Tibial nerve (tissue), 3 donors: ENCODE data around the gene AP1M2.

Experiments used
- POLR2A ChIP-seq, 2 donors: fragments of 450-650 bp; IDR thresholded peaks; one replicate each; pipeline ENCODE4 v1.6.1; 2017; ENCODE audit warnings: antibody characterized with exemption in 2 of 2, mild to moderate bottlenecking in 2 of 2, moderate library complexity in 2 of 2
- TF ChIP-seq, protein P1 (sequence below), 5 experiments: fragments of 200-600 bp in 3 of 5; fragments of 450-650 bp in 2 of 5; sonication (generic) in 3 of 5; IDR thresholded peaks; one replicate each; pipeline ENCODE4 v1.5.1; 2016 to 2019; ENCODE audit warnings: antibody characterized with exemption in 5 of 5, mild to moderate bottlenecking in 3 of 5, moderate library complexity in 2 of 5

GRCh38 chr19:10566408-10566657 is 20.8 kb downstream of the AP1M2 start:
- no peak for TF ChIP-seq POLR2A (IDR thresholded peaks at IDR 0.05)
- TF ChIP-seq, protein P1, sequence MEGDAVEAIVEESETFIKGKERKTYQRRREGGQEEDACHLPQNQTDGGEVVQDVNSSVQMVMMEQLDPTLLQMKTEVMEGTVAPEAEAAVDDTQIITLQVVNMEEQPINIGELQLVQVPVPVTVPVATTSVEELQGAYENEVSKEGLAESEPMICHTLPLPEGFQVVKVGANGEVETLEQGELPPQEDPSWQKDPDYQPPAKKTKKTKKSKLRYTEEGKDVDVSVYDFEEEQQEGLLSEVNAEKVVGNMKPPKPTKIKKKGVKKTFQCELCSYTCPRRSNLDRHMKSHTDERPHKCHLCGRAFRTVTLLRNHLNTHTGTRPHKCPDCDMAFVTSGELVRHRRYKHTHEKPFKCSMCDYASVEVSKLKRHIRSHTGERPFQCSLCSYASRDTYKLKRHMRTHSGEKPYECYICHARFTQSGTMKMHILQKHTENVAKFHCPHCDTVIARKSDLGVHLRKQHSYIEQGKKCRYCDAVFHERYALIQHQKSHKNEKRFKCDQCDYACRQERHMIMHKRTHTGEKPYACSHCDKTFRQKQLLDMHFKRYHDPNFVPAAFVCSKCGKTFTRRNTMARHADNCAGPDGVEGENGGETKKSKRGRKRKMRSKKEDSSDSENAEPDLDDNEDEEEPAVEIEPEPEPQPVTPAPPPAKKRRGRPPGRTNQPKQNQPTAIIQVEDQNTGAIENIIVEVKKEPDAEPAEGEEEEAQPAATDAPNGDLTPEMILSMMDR (IDR thresholded peaks at IDR 0.05) = no peak
